GM21619 (cell line): ENCODE results near the gene PUM1.

Experiments
- ATAC-seq: cut with Tn5 transposase; IDR thresholded peaks from one replicate; pipeline ENCODE4 v1.9.1; 2021; ENCODE audit not compliant: unreplicated experiment

Gene PUM1

GRCh38 chr1:30895382-30895943 lies 170.1 kb downstream of the PUM1 start:
- no peak for ATAC-seq

- no peak for ATAC-seq
These were observed 171.0 kb downstream of the PUM1 start for GRCh38 chr1:30894508-30894973.

GRCh38 chr1:30893776-30894507 lies 171.6 kb downstream of the PUM1 start:
- ATAC-seq: no peak

GRCh38 chr1:30892671-30893073 lies 172.8 kb downstream of the PUM1 start:
- no peak for ATAC-seq

- ATAC-seq: no peak
These were observed 174.3 kb downstream of the PUM1 start for GRCh38 chr1:30891227-30891552.

GRCh38 chr1:30890502-30891226 lies 174.9 kb downstream of the PUM1 start:
- no peak for ATAC-seq

- ATAC-seq: no peak
These were observed 176.0 kb downstream of the PUM1 start for GRCh38 chr1:30889511-30889910.

GRCh38 chr1:30888975-30889374 lies 176.5 kb downstream of the PUM1 start:
- no peak for ATAC-seq

- ATAC-seq: no peak
These were observed 177.1 kb downstream of the PUM1 start for GRCh38 chr1:30888391-30888790.

- no peak for ATAC-seq
These were observed 177.8 kb downstream of the PUM1 start for GRCh38 chr1:30887485-30888315.

GRCh38 chr1:30886710-30887428 lies 178.6 kb downstream of the PUM1 start:
- no peak for ATAC-seq

- no peak for ATAC-seq
These were observed 179.7 kb downstream of the PUM1 start for GRCh38 chr1:30885570-30886522.

- no peak for ATAC-seq
These were observed 180.8 kb downstream of the PUM1 start for GRCh38 chr1:30884723-30885122.

- no peak for ATAC-seq
These were observed 181.9 kb downstream of the PUM1 start for GRCh38 chr1:30883389-30884172.

- ATAC-seq: no peak
These were observed 182.7 kb downstream of the PUM1 start for GRCh38 chr1:30882678-30883388.
